Measurements from ENCODE around the gene TTC7B. TPM values are rescaled to one million over a fixed set of nuclear protein-coding genes. Genes with fewer than 3 reads are reported as not detected.

TTC7B gene
- total RNA-seq, 2 experiments from 2014 or later: 5.6 to 7.8 TPM

DNA sequence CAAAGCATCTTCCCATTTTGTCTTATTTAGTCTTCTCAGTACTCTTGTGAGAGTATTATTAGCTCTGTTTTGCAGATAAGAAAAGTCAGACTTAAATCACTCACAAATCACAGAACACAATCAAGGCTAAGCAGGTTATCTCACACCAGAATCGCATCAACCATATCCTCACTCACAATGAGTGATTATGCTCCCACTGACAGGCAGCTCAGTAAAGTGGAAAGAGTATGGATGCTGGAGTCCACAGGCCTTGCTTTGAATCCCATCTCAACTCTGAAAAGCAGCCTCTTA lies 43.1 kb downstream of the TTC7B start:
- intact Hi-C loops (cut with micrococcal nuclease): no loop called here
- no peaks in the 10 kb centered on the region for H3K4me1 Mint-ChIP-seq (ENCODE audit: low read depth)
- no peak overlapping the region for H3K27ac Mint-ChIP-seq
- ATAC-seq (no peak), DNase-seq (no peak)
- TF ChIP-seq, protein P1, sequence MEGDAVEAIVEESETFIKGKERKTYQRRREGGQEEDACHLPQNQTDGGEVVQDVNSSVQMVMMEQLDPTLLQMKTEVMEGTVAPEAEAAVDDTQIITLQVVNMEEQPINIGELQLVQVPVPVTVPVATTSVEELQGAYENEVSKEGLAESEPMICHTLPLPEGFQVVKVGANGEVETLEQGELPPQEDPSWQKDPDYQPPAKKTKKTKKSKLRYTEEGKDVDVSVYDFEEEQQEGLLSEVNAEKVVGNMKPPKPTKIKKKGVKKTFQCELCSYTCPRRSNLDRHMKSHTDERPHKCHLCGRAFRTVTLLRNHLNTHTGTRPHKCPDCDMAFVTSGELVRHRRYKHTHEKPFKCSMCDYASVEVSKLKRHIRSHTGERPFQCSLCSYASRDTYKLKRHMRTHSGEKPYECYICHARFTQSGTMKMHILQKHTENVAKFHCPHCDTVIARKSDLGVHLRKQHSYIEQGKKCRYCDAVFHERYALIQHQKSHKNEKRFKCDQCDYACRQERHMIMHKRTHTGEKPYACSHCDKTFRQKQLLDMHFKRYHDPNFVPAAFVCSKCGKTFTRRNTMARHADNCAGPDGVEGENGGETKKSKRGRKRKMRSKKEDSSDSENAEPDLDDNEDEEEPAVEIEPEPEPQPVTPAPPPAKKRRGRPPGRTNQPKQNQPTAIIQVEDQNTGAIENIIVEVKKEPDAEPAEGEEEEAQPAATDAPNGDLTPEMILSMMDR (IDR thresholded peaks at IDR 0.05): no peak
- H3K4me3 Mint-ChIP-seq: no peak overlapping the region
- POLR2A ChIA-PET: no interaction called here
- CTCF ChIA-PET: interaction anchor here (1.2 to 6.4 kb wide), 2 partner anchors 14 to 400 kb away, joined by 3 to 52 read pairs; no protein-coding TSS in a partner anchor
- H3K36me3 Mint-ChIP-seq (ENCODE audit: low read depth): no peaks in the 10 kb centered on the region
- no peaks in the 10 kb centered on the region for H3K27me3 Mint-ChIP-seq
- H3K9me3 Mint-ChIP-seq: peaks cover 4% of the 10 kb centered on the region

DNA sequence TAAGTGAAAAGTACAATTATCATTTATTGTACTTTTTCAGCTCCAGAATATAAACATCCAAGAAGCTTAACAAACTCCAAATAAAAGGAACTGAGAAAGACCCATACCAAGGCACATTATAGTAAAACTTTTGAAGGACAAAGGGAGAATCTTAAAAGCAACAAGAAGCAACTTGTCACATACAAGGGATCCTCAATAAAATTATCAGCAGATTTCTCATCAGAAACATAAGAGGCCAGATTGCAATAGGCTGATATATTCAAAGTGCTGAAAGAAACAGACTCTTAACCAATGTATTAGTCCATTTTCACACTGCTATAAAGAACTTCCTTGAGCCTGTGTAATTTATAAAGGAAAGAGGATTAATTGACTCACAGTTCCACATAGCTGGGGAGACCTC lies 48.3 kb downstream of the TTC7B start:
- Mint-ChIP-seq H3K36me3 (ENCODE audit: low read depth) (no peaks in the 10 kb centered on the region), H3K4me1 (ENCODE audit: low read depth) (no peaks in the 10 kb centered on the region), H3K27ac (no peak overlapping the region), H3K9me3 (peaks cover 26% of the 10 kb centered on the region), H3K27me3 (peaks cover 1% of the 10 kb centered on the region), H3K4me3 (no peak overlapping the region)
- DNase-seq (no peak), ATAC-seq (no peak)
- TF ChIP-seq, protein P1 (IDR thresholded peaks at IDR 0.05): no peak
- intact Hi-C loops (cut with micrococcal nuclease): no loop called here
- ChIA-PET CTCF (interaction anchor here (6.4 kb wide), 1 partner anchor 9 kb away, joined by 52 read pairs; no protein-coding TSS in a partner anchor), POLR2A (no interaction called here)

DNA sequence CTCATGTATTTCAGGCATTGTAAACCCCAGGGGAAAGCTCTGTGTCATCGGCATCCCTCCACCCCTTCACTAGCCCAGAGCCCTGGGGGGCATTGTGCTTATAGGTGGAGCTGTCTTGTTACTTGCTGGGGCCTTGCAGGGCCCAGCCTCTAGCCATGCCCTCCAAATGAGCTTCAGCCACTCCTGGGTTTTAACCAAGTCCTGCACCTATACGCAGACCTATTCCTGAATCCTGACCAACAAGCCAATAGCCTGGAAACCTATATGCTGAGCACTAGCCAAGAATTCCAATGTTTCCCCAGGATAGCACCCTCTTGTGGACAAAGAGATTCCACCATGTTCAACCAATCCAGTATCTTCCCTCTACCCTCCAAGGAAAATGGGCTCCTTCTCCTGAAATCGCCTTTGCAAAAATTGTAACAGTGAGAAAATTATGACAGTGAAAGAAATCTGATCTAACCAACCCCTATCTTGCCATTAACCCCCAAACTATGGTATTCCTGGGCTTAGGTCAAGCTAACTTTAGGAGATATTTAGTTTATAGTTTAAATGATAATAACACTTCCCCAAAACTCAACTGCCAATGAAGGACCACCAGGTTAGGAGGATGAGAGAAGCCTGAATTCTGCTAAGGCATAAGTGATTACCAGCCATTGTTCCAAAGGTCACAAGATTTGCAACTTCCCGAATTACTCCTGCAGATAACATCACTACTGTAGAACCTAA lies 55.5 kb downstream of the TTC7B start:
- Mint-ChIP-seq H3K4me3 (no peak overlapping the region), H3K9me3 (peaks cover 9% of the 10 kb centered on the region), H3K27me3 (no peaks in the 10 kb centered on the region), H3K36me3 (ENCODE audit: low read depth) (peaks cover 2% of the 10 kb centered on the region), H3K27ac (no peak overlapping the region), H3K4me1 (ENCODE audit: low read depth) (peaks cover 14% of the 10 kb centered on the region)
- DNase-seq: no peak
- POLR2A ChIA-PET: no interaction called here
- TF ChIP-seq, protein P1 (IDR thresholded peaks at IDR 0.05): no peak
- intact Hi-C loops (cut with micrococcal nuclease): no loop called here
- CTCF ChIA-PET: interaction anchor here (0.8 to 3.9 kb wide), 9 partner anchors 9 to 88 kb away, joined by 3 to 52 read pairs (median 4); no protein-coding TSS in a partner anchor
- no peak for ATAC-seq

DNA sequence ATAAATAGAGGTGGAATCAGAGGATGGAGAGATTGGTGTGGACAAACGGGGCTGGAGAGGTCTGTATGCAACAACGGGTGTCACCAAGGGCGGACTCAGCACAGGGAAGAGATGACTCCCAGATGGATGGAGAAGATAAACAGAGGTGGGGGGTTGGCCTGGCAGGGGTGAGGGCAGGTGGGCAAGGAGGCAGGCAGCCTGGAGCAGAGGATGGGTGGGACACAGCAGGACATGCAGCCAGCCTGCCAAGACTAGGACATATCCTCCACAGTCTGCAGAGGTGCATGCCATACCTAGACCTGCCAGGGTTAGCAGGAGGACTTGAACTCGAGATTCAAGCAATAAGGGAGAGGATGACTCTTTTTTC lies 56.2 kb downstream of the TTC7B start:
- Mint-ChIP-seq H3K4me3 (no peak overlapping the region), H3K4me1 (ENCODE audit: low read depth) (peaks cover 15% of the 10 kb centered on the region), H3K9me3 (peaks cover 9% of the 10 kb centered on the region), H3K36me3 (ENCODE audit: low read depth) (peaks cover 2% of the 10 kb centered on the region), H3K27me3 (no peaks in the 10 kb centered on the region), H3K27ac (no peak overlapping the region)
- CTCF ChIA-PET: interaction anchor here (0.8 to 3.9 kb wide), 13 partner anchors 9 to 360 kb away, joined by 3 to 52 read pairs (median 10); no protein-coding TSS in a partner anchor
- ATAC-seq (no peak), DNase-seq (no peak)
- TF ChIP-seq, protein P1 (IDR thresholded peaks at IDR 0.05): no peak
- POLR2A ChIA-PET: no interaction called here
- intact Hi-C loops (cut with micrococcal nuclease): no loop called here

DNA sequence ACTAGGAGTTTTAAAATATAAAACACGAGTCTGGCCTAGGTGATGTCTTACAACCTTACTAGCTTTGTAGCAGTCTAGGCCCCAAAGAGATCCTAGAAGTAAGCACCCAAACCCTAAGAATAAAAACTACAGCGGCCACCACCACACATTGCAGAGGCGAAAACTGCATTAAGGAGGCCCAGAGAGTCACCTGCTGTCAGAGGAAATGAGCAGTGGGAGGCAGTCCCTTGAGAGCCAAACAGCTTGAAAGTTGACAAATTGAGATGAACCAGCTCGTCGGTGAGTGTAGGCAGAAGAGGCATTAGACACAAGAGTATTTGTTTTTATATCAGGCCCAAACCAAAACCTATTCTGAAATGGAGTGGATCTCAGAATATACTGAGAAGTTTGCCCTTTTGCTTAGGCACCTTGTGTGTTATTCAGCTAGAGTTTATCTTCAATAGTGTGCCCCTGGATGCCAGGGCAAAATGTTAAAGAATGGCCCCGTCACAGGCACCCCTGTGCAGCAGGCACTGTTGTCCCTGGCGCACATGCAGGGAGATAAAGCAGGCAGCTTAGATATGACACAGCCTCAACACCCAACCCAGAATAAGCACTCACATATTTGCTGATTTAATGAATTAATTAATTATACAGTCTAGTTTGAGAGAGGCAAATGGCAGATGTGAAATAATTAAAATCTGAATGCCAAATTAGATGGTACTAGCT lies 56.7 kb downstream of the TTC7B start:
- Mint-ChIP-seq H3K36me3 (ENCODE audit: low read depth) (peaks cover 2% of the 10 kb centered on the region), H3K4me1 (ENCODE audit: low read depth) (peaks cover 15% of the 10 kb centered on the region), H3K27me3 (no peaks in the 10 kb centered on the region), H3K27ac (peak overlapping the region; percentile 77), H3K4me3 (peak overlapping the region; percentile 75), H3K9me3 (peaks cover 9% of the 10 kb centered on the region)
- intact Hi-C loops (cut with micrococcal nuclease): no loop called here
- TF ChIP-seq, protein P1 (IDR thresholded peaks at IDR 0.05): no peak
- DNase-seq (peak; percentile 17), ATAC-seq (no peak)
- CTCF ChIA-PET: interaction anchor here (0.8 to 3.9 kb wide), 25 partner anchors 10 to 391 kb away, joined by 3 to 52 read pairs (median 4); no protein-coding TSS in a partner anchor
- POLR2A ChIA-PET: interaction anchor here (1.3 to 1.9 kb wide), 3 partner anchors 15 to 376 kb away, joined by 3 to 7 read pairs (median 3); partner anchors contain the start of gene CALM1

Data from activated CD8-positive, alpha-beta T cell treated with anti-CD3 and anti-CD28 coated beads for 36 hours (primary cell).